Inflammatory macrophage treated with lipopolysaccharide for 1 hour (primary cell): Measurements from ENCODE around the gene ROCK1.
A peak's percentile ranks its signal among the peaks of the same experiment; 100 is the strongest.
"Not testable (repeated sequence)": the region's sequence is repeated elsewhere in the genome, so short reads cannot be mapped to it uniquely, and the experiment has no call there.

ENCODE experiments used
- DNase-seq, 2 donors: peaks; one replicate each; pipeline ENCODE4 v3.0.0-alpha.2; 2020 to 2022

The ROCK1 gene

DNA sequence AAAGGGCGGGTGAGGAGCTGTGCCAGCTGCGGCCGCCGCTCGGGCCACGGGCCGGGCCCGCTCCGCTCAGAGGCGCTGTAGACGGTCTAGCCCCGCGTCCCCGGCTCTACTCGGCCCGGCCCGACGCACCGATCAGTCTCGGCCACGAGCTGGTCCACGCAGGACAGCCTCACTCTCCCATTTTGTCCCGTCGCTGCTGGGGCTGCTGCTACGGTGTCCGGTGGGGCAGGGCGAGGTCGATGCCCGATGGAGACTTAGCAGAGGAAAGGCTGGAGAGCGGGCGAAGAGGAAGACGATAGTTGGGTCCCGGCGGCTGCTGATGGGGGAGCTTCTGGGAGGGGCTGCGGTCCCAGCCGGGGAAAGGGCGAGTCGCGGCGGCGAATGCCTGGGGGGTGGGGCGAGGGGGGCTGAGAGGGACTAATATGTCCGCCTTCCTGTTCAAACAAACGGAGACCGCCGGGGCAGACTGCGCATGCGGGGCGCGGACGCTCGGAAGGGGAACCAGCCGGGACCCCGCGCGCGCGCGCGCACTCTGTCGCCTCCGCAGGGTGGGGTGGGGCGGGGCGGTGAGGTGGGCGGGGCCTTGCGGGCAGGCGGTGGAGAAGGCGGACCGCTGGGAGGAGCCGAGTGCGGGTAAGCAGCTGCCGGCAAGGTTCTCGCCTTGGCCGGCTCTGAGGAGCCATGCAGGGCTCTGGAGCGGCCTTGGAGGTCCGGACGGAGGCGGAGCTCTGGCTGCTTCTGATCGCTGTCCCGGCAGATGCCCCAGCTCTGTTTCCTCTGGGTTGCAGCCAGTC is at the start of gene ROCK1:
Gene ROCK1 (minus strand): TSS at position 468 of the 794 bp plus-strand sequence. CDS start 903 bp downstream, outside the sequence.
- DNase-seq, result peak; percentile 92 to 97

DNA sequence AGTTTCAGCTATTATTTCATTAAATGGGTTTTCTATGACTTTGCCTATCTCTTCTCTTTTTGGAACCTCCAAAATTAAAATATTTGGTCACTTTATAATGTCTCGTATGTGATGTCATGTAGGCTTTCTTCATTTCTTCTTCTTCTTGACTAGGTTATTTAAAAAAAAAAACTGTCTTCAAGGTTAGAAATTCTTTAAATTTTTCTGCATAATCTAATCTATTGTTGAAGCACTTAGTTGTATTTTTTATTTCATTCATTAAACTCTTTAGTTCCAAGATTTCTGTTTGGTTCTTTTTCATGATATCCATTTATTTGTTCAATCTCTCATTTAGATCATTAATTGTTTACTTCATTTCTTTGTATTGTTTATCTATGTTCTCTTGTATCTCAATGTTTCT is 43.8 kb upstream of the ROCK1 start:
- DNase-seq, result no peak

DNA sequence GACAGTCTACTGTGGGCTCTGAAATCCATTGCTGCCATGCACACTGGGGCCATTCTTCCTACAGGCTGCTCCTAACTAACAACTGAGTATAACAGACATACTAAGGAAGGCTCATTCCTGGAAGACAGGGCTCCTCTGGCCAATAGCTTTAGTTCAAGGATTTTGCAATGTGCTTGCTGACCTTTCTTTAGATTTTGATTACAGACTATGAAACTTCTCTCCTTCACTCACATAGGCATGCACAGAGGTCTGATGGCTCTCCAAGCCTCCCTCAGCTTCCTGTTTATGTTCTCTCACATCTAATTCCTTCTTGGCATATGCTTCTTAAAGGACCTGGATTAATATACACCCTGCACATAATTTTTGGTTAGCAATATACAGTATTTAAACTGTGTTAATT is 34.4 kb upstream of the ROCK1 start:
- DNase-seq, result no peak

DNA sequence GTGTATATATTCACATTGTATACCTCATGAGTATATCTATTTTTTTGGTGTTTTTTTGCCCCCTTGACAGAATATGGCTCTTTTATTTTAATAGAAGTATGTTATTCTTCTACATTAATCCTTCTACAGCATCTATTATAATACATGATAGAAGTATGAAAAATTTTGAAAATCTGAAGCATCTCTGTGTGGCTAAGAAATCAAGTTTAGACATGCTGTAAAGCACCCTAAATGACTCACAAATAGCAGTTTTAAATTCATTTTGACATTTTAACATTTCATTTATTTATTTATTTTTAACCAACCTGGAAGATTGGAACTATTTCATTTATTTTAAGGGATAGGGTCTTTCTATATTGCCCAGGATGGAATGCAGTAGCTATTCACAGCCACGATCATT is 33.8 kb upstream of the ROCK1 start:
- DNase-seq, result no peak

DNA sequence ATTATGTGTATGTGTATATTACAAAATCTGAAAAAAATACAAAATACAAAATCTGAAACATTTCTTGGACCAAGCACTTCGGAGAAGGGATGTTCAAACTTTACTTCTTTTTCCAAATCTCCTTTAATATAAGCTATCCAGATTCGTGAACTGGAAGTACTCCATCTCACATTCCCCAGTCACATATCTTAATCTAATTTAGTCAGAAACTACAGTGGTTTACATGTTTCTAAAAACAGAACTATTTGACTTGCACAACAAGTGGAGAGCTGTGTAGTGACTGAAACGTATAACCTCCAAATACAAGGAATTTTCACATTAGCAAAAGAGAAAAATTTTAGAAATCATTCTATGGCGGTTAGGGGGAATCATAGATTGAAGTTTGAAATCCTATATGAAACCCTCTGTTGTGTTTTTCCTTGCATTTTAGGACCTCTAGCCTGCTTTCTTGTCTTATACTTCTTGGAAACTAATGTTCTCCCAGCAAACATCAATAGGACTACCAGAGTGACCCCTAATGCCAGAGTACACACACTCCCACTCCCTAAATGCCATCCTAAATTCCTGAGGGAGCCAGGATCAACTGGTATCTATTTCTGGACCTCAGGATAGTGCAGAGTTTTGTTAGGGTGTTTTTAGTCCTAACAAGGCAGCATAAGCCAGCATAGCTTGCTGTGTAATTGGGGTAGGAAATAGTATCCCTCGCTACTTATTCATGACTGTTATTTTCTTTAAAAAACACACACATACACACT is 30.2 kb upstream of the ROCK1 start:
- DNase-seq, result no peak

DNA sequence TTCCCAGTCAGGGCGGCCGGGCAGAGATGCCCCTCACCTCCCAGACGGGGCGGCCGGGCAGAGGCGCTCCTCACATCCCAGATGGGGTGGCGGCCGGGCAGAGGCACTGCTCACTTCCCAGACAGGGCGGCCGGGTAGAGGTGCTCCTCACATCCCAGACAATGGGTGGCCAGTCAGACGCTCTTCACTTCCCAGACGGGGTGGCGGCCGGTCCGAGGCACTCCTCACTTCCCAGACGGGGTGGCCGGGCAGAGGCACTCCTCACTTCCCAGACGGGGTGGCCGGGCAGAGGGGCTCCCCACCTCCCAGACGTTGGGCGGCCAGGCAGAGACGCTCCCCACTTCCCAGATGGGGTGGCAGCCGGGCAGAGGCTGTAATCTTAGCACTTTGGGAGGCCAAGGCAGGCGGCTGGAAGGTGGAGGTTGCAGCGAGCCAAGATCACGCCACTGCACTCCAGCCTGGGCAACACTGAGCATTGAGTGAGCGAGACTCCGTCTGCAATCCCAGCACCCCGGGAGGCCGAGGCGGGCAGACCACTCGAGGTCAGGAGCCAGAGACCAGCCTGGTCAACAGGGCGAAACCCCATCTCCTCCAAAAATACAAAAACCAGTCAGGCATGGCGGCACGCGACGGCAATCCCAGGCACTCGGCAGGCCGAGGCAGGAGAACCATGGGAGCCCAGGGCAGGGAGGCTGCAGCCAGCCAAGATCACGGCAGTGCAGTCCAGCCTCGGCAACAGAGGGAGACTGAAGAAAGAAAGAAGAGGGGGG is 26.3 kb upstream of the ROCK1 start:
- not testable (repeated sequence) for DNase-seq

DNA sequence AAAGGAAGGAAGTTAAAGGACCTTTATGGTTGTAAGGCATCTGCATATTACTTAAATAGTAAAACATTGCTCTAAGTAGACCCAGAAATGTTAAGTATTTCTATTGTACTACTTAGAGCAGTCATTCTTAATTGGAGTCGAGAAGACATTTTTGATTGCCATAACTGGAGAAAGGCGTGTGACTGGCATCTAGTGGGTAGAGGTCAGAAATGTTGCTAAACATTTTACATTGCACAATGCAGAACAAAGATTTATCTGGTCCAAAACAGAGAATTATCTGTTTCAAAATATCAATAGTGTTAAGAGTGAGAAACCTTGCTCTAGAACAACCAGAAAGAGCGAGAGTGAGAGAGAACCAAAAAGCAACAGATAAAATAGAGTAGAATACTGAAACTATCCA is 23.3 kb upstream of the ROCK1 start:
- peak; percentile 62 to 75 for DNase-seq

DNA sequence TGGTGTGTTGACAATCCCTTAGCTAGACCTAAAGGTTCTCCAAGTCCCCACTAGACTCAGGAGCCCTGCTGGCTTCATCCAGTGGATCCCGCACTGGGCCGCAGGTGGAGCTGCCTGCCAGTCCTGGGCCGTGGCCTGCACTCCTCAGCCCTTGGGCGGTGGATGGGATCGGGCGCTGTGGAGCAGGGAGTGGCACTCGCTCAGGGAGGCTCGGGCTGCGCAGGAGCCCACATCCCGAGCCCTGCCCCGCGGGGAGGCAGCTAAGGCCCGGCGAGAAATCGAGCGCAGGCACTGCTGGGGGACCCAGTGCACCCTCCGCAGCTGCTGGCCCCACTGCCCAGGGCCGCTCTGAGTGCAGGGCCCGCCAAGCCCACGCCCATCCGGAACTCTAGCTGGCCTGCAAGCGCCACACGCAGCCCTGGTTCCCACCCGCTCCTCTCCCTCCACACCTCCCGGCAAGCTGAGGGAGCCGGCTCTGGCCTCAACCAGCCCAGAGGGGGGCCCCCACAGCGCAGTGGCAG is 20.8 kb upstream of the ROCK1 start:
- no peak for DNase-seq

DNA sequence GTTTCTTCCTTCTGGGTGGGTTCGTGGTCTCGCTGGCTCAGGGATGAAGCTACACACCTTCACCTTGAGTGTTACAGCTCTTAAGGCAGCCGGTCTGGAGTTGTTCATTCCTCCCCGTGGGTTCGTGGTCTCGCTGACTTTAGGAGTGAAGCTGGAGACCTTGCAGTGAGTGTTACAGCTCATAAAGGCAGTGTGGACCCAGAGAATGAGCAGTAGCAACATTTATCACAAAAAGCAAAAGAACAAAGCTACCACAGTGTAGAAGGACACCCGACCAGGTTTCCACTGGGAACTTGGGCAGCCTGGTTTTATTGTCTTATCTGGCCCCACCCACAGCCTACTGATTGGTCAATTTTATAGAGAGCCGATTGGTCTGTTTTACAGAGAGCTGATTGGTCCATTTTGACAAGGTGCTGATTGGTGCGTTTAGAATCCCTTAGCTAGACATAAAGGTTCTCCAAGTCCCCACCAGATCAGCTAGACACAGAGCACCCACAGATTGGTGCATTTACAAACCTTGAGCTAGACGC is 20.1 kb upstream of the ROCK1 start:
- DNase-seq, result no peak

DNA sequence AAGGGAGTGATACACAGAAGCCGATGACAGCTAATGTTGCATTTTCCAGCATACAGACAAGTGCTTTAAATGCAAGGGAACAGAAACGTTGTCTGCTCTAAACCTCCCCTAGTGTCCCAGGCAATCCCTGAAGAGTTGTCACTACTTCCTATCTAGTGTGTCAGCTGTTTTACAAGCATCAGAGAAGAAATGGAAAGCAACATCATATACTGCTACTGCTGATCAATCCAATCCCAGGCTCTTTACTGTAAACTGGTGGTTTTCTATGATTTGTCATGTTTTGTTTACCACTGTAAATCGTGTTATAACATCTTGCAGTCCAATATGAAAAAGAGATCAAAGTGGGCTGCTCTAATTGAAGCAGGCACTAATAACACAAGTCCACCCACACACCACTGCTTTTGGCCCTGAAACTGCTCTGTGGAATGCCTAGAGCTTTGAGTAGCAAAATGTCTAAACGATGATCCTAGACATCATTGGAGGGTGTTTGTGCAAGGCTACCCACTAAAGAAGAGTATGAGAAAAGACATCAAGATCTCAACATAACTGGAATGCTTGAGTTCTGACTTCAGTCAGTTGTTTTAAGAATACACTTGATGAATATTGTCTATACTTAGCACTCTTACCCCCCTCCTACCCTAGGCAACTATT is 18.1 kb upstream of the ROCK1 start:
- no peak for DNase-seq

DNA sequence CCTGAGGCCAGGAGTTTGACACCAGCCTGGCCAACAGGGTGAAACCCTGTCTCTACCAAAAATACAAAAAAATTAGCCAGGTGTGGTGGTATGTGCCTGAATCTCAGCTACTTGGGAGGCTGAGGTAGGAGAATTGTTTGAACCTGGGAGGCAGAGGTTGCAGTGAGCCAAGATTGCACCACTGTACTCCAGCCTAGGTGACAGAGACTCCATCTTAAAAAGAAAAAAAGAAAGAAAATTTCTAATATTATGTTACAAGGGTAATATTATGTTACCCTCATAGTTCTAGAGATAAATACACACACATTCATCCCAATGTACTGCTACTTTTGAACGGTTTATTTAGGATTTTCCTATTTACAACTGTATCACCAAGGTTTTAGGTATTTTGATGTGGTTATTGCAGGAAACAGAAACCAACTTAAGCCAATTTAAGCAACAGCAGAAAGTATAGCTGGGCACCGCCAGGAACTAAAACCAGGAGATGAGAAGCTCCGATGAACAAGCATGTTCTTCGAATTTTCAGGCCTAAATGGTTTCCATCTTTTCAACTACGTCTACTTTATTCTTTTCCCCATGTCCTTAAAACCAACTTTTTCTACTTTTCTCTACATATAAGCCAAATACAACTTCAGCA is 11.8 kb upstream of the ROCK1 start:
- no peak for DNase-seq

DNA sequence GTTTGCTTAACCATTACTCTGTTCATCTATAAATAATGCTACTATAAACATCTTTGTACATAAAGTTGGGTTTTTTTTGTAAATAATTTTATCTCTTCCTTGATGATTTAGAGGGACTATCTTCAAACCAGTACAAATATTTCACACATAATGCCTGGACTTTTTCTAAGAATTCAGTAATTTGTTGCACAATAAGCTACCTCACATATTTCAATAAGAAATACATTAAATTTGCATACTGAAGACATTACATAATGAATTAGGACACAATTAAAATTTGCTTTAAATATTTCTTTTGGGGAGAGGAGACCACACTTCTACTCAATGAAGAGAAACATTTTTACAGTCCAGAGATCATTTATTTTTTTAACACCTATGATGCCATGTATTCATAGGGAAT is 7.2 kb upstream of the ROCK1 start:
- DNase-seq, result peak; percentile 67 to 68

DNA sequence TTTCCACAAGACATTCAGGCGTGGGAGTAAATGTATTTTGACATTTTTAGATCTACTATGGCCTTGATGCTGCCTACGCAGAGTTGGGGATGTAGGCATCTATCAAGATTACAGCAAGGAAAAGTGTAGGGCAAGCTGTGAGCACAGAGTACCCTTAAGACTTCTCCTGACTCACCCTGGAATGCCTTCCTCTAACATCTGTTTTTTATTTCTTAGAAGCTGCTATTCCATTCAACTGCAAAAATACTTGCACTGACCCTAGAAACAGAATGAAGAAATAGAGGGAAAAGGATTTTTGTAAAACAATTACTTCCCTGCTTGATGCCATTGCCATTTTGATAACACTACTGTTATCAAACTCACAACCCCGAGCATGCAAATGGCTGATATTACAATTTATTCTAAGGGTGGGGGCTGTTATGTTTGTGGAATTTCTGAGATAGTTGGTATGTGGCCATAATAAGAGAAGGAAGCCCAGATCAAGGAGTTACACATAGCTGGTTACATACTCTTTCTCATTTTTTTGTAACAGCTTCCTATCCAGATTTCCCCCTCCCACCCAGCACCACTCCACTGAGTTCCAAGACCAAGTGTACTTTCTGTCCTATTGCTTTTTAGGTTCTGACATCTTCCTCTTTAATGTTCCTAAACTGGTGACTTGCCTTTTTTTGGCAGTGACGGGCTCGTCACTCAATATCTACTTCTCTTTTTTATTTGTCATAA is 6.0 kb upstream of the ROCK1 start:
- peak; percentile 89 to 99 for DNase-seq

DNA sequence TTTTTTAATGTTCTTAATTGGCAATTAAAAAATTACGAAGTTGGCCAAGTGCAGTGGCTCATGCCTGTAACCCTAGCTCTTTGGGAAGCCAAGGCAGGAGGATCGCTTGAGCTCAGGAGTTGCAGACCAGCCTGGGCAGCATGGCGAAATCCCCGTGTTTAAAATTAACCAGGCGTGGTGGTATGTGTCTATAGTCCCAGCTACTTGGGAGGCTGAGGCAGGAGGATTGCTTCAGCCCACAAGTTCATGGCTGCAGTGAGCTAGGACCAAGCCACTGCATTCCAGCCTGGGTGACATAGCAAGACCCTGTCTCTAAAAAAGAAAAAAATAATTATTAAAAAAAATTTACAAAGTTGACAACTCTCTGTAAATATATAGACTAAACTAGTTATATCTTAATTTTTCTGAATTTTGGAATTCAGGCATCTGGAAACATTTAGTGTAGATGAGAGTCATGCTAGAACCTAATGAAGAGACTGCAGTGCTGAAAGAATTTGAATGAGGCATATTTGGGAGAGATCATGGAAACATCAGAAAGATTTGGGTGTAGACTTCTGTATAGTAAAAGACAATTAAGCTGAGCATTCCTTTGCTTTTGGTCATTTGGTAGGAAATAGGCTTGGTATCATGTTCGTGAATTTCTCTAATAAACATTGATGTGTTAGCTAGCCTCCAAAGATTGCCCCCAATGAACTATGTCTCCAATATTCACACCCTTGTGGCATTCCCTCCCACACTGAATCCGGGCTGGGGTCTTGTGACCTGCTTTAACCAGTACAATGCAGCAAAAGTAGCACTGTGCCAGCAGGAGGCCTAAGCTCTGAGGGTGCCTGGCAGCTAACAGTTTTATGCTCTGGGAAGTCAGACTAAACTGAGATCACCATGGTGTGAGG is 4.2 kb upstream of the ROCK1 start:
- peak; percentile 75 to 94 for DNase-seq

DNA sequence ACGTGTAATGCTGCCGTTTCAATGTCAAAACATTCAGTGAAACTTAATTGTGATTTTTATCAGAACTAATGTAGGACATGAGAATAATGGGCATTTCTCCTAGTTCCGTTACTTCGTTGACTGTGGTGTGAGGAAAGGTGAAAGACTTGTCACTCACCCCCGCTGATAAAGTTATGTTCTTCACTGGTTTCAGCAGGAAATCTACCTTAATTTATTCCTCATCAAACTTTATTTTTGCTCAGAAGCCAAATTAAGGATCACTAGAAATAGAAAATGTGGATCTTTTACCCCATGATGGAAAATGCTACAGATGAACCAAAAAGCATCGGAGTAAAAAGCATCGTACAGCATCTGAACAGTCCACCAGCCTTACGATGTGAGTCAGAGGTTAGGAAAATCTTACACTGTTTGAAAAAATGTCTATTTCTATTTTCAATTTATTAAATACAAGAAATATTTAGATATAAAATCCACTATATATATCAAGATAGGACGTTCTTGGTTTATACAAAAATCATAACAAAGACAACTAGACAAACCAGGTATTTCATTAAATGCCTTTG is 1.0 kb upstream of the ROCK1 start:
- DNase-seq, result no peak

DNA sequence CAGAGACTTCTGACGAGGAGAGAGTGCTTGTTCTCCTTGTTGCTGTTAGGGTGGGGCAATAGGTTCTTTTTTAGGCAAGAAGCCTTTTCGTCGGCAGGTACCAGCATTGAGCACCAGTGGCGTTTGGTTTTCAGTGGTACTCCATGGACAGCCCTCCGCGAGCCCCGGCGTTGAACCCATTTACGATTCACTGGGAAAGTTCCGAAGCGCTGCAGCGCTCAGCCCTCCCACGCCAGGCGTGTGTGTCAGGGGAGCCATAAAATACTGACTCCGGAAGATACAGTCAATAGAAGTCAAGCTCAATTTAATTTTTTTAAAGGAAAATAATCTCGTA is 494 bp upstream of the ROCK1 start:
- peak; percentile 74 to 75 for DNase-seq

DNA sequence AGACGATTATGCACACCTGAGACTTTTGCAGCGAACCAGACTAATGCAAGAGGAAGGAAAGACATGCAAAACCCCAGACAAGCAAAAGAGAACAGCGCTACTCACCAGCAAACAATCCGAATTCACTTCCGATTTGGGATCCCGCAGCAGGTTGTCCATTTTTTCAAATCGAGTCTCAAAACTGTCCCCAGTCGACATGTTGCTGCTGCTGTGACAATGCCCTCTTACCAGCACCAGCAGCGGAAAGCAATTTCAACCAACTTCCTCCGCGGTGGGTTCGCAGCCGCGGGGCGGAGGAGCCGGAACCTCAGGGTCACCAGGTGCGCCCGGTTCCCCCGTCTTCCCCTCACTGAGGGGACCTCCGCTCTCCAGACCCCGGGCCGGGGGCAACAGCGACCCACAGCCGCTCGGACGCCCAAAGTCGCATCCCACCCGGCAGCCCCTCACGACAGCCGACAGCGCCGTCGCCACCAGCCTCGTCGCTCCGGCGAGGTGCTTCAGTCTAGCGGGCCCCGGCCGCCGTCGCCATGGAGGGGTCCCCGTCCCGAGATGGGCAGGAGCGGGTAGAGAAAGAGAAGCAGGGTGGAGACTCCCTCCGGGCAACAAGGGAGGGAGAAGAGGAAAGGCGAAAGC is 784 bp downstream of the ROCK1 start:
- peak; percentile 46 to 47 for DNase-seq

DNA sequence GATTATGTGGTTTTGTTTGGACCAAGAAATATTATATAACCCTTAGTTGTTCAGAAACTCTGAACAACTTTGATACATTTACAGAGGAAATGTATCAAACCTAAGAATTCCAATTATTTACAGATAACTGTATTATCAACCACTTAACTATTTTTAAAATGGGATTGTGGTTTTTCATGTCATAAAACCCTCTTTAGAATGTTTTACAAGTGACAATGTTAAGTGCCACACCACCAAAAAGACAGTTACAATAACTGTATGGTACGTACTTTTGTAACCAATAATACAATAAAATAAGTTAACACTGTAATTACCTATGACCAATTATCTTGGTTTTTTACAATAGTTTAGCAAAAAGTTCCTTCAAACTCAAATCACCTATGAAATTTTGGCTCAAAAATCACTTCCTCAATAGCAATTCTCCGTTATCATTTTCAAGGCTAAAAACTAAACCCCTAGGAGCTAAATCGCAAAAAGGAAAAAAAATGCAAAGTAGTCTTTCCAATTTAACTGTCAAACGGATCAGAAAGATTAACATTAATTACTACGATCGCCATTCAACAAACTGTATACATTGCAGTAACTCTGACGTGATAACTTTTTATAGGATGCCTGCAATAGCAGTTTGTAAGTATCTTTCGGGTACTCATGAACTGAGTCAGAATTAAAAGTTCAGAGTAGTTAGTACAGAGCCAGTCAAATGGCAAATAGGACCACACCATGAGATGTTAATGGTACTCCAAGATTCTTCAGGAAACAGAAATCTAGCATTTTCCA is 1.5 kb downstream of the ROCK1 start:
- DNase-seq, result no peak

DNA sequence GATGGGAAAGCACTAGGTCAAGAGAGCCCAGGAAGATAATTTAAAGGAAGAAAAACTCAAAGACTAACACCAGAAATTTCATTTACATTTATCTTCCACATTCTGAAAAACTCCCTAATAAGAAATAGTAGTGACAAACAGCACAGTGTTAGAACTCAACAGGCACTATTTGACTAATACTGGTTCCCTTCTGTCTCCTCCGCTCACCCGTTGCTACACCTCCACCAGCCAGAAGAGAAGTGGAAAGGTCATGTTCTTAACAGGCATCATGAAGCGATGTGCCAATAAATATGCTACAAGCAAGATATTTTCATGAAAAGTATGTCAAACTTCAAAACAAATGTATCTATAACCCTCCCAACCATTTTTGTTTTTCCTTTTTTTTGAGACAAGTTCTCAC is 5.7 kb downstream of the ROCK1 start:
- peak; percentile 28 to 40 for DNase-seq
